ENCODE data around the gene RPS6KA1.

DNA sequence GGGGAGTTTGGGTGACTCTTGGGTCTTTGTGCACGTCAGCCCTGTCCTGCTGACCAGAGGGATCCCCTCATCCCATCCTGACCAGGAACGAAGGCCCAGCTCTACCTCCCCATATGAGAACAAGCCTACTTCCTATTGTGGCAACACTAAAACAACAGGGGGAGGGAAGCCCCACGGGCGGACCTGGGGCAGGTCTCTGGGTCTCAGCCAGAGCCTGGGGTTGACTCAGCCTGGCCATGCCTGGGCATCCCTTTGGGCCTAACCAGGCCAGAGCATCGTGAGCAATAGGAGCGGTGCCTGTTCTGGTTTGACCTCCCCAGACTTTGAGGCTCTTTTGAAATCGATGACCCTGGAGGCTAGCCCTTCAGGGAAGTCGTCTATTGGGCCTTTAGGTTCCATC lies 16.8 kb downstream of the RPS6KA1 start:
- TF ChIP-seq CREB1 (CRISPR knock-in tag; IDR thresholded peaks at IDR 0.05) (no peak), USF2 (CRISPR knock-in tag; IDR thresholded peaks at IDR 0.05) (no peak), JUN (CRISPR knock-in tag; IDR thresholded peaks at IDR 0.05) (no peak)
- TF ChIP-seq, protein P1, sequence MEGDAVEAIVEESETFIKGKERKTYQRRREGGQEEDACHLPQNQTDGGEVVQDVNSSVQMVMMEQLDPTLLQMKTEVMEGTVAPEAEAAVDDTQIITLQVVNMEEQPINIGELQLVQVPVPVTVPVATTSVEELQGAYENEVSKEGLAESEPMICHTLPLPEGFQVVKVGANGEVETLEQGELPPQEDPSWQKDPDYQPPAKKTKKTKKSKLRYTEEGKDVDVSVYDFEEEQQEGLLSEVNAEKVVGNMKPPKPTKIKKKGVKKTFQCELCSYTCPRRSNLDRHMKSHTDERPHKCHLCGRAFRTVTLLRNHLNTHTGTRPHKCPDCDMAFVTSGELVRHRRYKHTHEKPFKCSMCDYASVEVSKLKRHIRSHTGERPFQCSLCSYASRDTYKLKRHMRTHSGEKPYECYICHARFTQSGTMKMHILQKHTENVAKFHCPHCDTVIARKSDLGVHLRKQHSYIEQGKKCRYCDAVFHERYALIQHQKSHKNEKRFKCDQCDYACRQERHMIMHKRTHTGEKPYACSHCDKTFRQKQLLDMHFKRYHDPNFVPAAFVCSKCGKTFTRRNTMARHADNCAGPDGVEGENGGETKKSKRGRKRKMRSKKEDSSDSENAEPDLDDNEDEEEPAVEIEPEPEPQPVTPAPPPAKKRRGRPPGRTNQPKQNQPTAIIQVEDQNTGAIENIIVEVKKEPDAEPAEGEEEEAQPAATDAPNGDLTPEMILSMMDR (IDR thresholded peaks at IDR 0.05): no peak

Data from WTC11 (cell line).